ENCODE measurements around the gene CACNA1F.

Gene CACNA1F

DNA sequence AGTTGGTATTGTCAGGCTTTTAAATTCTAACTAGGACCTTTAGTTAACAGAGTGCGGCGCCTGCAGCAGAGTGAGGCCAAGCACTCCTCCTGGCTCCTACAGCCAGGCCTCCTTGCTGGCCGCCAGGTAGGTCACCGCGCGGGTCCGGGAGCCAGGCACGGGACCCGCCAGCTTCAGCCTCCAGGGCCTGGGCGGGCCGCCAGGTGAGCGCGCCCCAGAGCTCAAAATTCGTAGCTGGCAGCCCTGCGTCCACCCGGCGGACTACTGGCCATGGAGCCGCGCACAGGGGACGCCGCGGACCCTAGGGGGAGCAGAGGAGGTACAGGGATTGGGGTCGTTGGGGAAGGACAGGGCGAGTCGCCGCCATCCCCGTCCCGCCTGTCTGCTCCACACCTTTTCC lies 70.5 kb downstream of the CACNA1F start, which contains the start of gene MAGIX:
Gene MAGIX (plus strand): TSS at position 139 of the 400 bp plus-strand sequence. CDS start 132 bp downstream, at position 271.
- H3K4me3 ChIP-seq (ENCODE audit: low read length) = peak within 1 kb of the TSS; percentile 38; the same call in 1 of the 2 replicates
- TF ChIP-seq ZNF274 (IDR thresholded peaks at IDR 0.05; ENCODE audit: low read depth, low read length) = no peak

DNA sequence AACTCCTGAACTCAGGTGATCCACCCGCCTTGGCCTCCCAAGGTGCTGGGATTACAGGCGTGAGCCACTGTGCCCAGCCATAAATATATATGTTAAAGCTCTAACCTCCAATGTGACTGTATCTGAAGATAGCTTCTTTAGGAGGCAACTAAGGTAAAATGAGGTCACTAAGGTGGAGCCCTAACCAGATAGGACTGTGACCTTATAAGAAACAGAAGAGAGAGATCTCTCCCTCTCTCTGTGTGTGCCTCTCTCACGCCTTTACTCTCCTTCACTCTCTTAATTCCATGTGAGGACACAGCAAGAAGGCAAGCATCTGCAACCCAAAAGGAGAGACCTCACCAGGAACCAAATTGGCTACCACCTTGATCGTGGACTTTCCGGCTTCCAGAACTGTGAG lies 71.5 kb downstream of the CACNA1F start:
- no peak for TF ChIP-seq ZNF274 (IDR thresholded peaks at IDR 0.05; ENCODE audit: low read depth, low read length)
- no peak overlapping the region for H3K4me3 ChIP-seq (ENCODE audit: low read length)

DNA sequence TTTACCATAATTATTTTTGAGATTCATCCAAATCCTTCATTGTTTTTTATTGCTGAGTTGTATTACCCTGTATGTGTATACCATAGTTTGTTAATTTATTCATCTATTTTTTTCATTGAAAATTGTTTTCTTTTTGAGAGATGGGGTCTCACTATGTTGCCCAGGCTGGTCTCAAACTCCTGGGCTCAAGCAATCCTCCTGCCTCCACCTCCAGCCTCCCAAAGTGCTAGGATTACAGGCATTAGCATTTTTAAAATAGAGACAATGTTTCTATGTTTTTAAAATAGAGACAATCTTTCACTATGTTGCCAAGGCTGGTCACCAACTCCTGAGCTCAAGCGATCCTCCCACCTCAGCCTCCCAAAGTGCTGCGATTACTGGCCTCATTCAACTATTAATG lies 72.2 kb downstream of the CACNA1F start:
- no peak overlapping the region for H3K4me3 ChIP-seq (ENCODE audit: low read length)
- no peak for TF ChIP-seq ZNF274 (IDR thresholded peaks at IDR 0.05; ENCODE audit: low read depth, low read length)

DNA sequence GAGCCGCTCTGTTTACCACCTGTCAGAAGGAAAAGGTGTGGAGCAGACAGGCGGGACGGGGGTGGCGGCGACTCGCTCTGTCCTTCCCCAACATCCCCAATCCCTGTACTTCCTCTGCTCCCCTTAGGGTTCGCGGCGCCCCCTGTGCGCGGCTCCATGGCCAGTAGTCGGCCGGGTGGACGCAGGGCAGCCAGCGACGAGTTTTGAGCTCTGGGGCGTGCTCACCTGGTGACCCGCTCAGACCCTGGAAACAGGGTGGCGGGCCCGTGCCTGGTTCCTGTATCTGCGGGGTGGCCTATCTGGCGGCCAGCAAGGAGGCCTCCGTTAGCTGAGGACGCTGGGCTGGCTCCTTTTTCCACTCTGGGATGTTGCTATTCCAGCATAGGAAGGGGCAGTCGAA lies 75.9 kb downstream of the CACNA1F start:
- no peak overlapping the region for H3K4me3 ChIP-seq (ENCODE audit: low read length)
- no peak for TF ChIP-seq ZNF274 (IDR thresholded peaks at IDR 0.05; ENCODE audit: low read depth, low read length)

DNA sequence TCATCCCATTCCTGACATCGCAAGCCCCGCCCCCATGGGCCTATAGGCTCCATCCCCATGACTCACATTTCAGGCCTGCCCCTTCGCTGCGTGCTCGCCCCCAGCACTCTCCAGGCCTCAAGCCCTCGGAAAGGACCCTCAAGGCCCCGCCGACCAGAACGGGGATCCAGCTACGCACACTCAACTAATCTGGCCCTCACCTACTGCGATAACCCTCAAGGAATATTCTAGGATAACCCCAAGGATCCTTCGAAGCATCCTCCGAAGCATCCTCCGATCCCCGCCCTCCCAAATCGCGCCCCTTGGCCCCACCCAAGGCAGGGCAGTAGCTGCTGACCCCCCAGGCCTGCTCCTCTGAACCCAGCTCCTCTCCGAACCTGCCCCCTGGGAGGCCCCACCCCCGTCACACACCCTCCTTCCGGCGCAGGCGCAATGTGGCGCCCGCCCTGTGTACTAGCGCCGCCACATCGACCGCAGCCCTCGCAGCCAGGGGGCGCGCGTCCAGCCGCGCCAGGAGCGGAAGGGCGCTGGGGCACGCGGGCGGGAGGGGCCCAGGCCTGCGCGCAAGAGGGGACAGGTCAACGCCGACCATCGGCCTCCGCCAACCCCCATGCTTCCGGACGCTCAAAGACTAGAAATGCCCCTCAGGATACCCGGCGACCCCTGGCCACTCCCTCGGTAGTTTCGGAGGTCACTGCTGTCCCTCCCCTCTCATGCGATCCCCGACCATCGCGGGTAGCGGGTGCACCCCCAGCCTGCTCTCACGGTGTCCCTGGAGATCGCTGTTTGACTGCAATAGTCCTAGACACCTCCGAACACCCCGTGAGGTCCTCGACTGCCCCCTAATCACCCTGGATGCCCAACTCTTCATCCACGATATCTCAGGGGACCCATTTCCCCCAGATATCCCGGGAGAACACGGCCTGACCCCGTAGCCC lies 77.0 kb downstream of the CACNA1F start:
- no peak for TF ChIP-seq ZNF274 (IDR thresholded peaks at IDR 0.05; ENCODE audit: low read depth, low read length)
- peak overlapping the region; percentile 60; the same call in 1 of the 2 replicates for H3K4me3 ChIP-seq (ENCODE audit: low read length)

DNA sequence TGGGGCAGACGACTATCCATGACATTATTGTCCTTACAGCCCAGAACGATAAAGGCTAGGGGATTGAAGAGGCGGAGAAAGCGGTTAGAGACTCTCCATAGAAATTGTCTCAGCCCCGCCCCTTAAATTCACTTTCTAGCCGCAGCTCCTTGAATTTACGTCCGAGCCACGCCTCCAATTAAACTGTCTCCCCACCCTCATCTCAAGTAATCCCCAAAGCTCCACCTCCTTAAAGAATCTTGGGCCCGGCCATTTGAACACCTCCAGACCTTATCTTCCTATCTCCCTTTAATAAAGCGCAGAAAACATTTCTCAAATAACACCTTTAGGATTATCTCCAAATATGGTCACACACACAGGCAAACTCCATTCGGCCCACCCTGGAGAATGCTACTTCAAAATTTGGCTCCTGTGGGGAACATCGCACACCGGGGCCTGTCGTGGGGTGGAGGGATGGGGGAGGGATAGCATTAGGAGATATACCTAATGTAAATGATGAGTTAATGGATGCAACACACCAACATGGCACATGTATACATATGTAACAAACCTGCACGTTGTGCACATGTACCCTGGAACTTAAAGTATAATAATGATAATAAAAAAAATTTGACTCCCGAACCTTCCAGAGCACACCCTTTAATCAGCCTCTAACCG lies 77.8 kb downstream of the CACNA1F start:
- peak overlapping the region; percentile 60; the same call in 1 of the 2 replicates for H3K4me3 ChIP-seq (ENCODE audit: low read length)

More for the DNA sequence above, 77.8 kb downstream of the CACNA1F start:
- TF ChIP-seq ZNF274 (IDR thresholded peaks at IDR 0.05; ENCODE audit: low read depth, low read length) = no peak

All from GM08714 (cell line).